NOMO-1 (cell line): ENCODE data around the gene SOX11.

Experiments used
- DNase-seq, 2 experiments: peaks; one replicate each; lab custom pipeline; 2025; ENCODE audit not compliant: unreplicated experiment in 2 of 2; lab: John Stamatoyannopoulos, UW

SOX11 gene

GRCh38 chr2:5722236-5722635, 30.1 kb downstream of the SOX11 start:
- no peak for DNase-seq

GRCh38 chr2:5723791-5724735, 31.9 kb downstream of the SOX11 start:
- DNase-seq = no peak

- no peak for DNase-seq
Observed at GRCh38 chr2:5725072-5725471, 32.9 kb downstream of the SOX11 start.

GRCh38 chr2:5725794-5726463, 33.7 kb downstream of the SOX11 start:
- DNase-seq = no peak

GRCh38 chr2:5727235-5727634, 35.1 kb downstream of the SOX11 start:
- no peak for DNase-seq

GRCh38 chr2:5729416-5729815, 37.2 kb downstream of the SOX11 start:
- DNase-seq = no peak

GRCh38 chr2:5730386-5730785, 38.2 kb downstream of the SOX11 start:
- no peak for DNase-seq

- no peak for DNase-seq
Observed at GRCh38 chr2:5734859-5735520, 42.8 kb downstream of the SOX11 start.

GRCh38 chr2:5735521-5735861, 43.3 kb downstream of the SOX11 start:
- DNase-seq = no peak

GRCh38 chr2:5736050-5736449, 43.9 kb downstream of the SOX11 start:
- no peak for DNase-seq

GRCh38 chr2:5736886-5737285, 44.7 kb downstream of the SOX11 start:
- DNase-seq = no peak

GRCh38 chr2:5740053-5740452, 47.9 kb downstream of the SOX11 start:
- DNase-seq = no peak

GRCh38 chr2:5740817-5741216, 48.6 kb downstream of the SOX11 start:
- no peak for DNase-seq

- no peak for DNase-seq
Observed at GRCh38 chr2:5741242-5741641, 49.1 kb downstream of the SOX11 start.

- no peak for DNase-seq
Observed at GRCh38 chr2:5742126-5742525, 49.9 kb downstream of the SOX11 start.

GRCh38 chr2:5748391-5748790, 56.2 kb downstream of the SOX11 start:
- DNase-seq = no peak

GRCh38 chr2:5748946-5749345, 56.8 kb downstream of the SOX11 start:
- DNase-seq = no peak

GRCh38 chr2:5749347-5749746, 57.2 kb downstream of the SOX11 start:
- no peak for DNase-seq
